IMR-90 (cell line): ENCODE results near the gene CD209. TPM values are rescaled to one million over a fixed set of nuclear protein-coding genes. Genes with fewer than 3 reads are reported as not detected.
"Not testable (repeated sequence)": the region's sequence is repeated elsewhere in the genome, so short reads cannot be mapped to it uniquely, and the experiment has no call there.

ENCODE experiments used
- ATAC-seq: fragments of 200-7000 bp; cut with Tn5 transposase; 2 replicates; pipeline ENCODE4 v1.9.1; 2020; ENCODE audit warnings: low read depth, mild to moderate bottlenecking, moderate library complexity
- BruUV-seq: library from RNA; stranded (reverse); fragments of 400-500 nt; replicated peaks from 2 replicates; lab custom pipeline; 2021; lab: Mats Ljungman, UMichigan
- CTCF ChIA-PET: fragments of 300-600 bp; formaldehyde crosslinking; extraction: SDS; loops from one replicate; lab custom pipeline; 2021; ENCODE audit warnings: antibody characterized with exemption; lab: Yijun Ruan, JAX
- POLR2A ChIA-PET: fragments of 300-600 bp; sonication (Branson Sonifier 250); formaldehyde crosslinking; loops from one replicate; lab custom pipeline; 2022; ENCODE audit warnings: antibody characterized with exemption; ENCODE audit not compliant: unreplicated experiment; lab: Charles Lee
- DNase-seq: peaks from one replicate; pipeline ENCODE4 v3.0.0; 2013
- H2AFZ ChIP-seq: replicated peaks from 2 replicates; pipeline ENCODE3; 2013; ENCODE audit warnings: low read length, mild to moderate bottlenecking; ENCODE audit not compliant: poor library complexity
- H2AK5ac ChIP-seq: 2 replicates; pipeline ENCODE4 v1.6.1; 2013; ENCODE audit warnings: low read depth, low read length, inconsistent platforms
- H2AK9ac ChIP-seq: replicated peaks from 2 replicates; pipeline ENCODE3; 2013; ENCODE audit warnings: mild to moderate bottlenecking, low read depth, low read length, moderate library complexity; ENCODE audit not compliant: poor library complexity
- H2BK120ac ChIP-seq: 2 replicates; pipeline ENCODE4 v1.6.1; 2013; ENCODE audit warnings: low read depth, low read length, inconsistent platforms
- H2BK15ac ChIP-seq: 3 replicates; pipeline ENCODE4 v1.6.1; 2013; ENCODE audit warnings: low read depth, low read length, inconsistent platforms
- H2BK20ac ChIP-seq: 2 replicates; pipeline ENCODE4 v1.6.1; 2013; ENCODE audit warnings: low read depth, mild to moderate bottlenecking, inconsistent platforms, low read length, moderate library complexity
- H2BK5ac ChIP-seq: 2 replicates; pipeline ENCODE4 v1.6.1; 2013; ENCODE audit warnings: mild to moderate bottlenecking, low read depth, low read length, inconsistent platforms; ENCODE audit not compliant: poor library complexity, severe bottlenecking
- H3K14ac ChIP-seq: replicated peaks from 2 replicates; pipeline ENCODE4 v1.6.1; 2013; ENCODE audit warnings: low read depth, low read length, inconsistent platforms
- H3K18ac ChIP-seq: 2 replicates; pipeline ENCODE4 v1.6.1; 2013; ENCODE audit warnings: low read depth, low read length, control low read depth
- H3K23ac ChIP-seq: 2 replicates; pipeline ENCODE4 v1.6.1; 2013; ENCODE audit warnings: low read depth, low read length, inconsistent platforms
- H3K27ac ChIP-seq: 2 replicates; pipeline ENCODE4 v1.5.1; 2013; ENCODE audit warnings: mild to moderate bottlenecking, control low read depth, low read length; ENCODE audit not compliant: insufficient read depth
- H3K27me3 ChIP-seq: 2 replicates; pipeline ENCODE4 v1.6.1; 2013; ENCODE audit warnings: low read length; ENCODE audit not compliant: control insufficient read depth, insufficient read depth
- H3K36me3 ChIP-seq: 2 replicates; pipeline ENCODE4 v1.6.1; 2013; ENCODE audit warnings: low read length, mixed read lengths; ENCODE audit not compliant: control insufficient read depth, insufficient read depth
- H3K4ac ChIP-seq: 2 replicates; pipeline ENCODE4 v1.6.1; 2013; ENCODE audit warnings: low read depth, low read length, inconsistent platforms
- H3K4me1 ChIP-seq: 2 replicates; pipeline ENCODE4 v1.6.1; 2013; ENCODE audit warnings: low read length, mixed read lengths; ENCODE audit not compliant: control insufficient read depth, insufficient read depth
- H3K4me2 ChIP-seq: 2 replicates; pipeline ENCODE4 v1.6.1; 2013; ENCODE audit warnings: low read depth, mild to moderate bottlenecking, control low read depth, low read length, moderate library complexity
- H3K4me3 ChIP-seq: 2 replicates; pipeline ENCODE4 v1.5.1; 2013; ENCODE audit warnings: low read depth, mild to moderate bottlenecking, control low read depth, low read length, moderate library complexity; ENCODE audit not compliant: insufficient read depth
- H3K56ac ChIP-seq: 2 replicates; pipeline ENCODE4 v1.6.1; 2013; ENCODE audit warnings: low read length, inconsistent platforms; ENCODE audit not compliant: insufficient read depth; ENCODE audit errors: extremely low read depth
- H3K79me1 ChIP-seq, 2 experiments: 2 replicates each; pipeline ENCODE4 v1.6.1; 2013; ENCODE audit warnings: low read length in 2 of 2, inconsistent platforms in 1 of 2, low read depth in 1 of 2
- H3K9ac ChIP-seq: 2 replicates; pipeline ENCODE4 v1.6.1; 2013; ENCODE audit warnings: low read depth, low read length, control low read depth
- H3K9me1 ChIP-seq: 2 replicates; pipeline ENCODE4 v1.6.1; 2013; ENCODE audit warnings: low read length, inconsistent platforms; ENCODE audit not compliant: insufficient read depth
- H3K9me3 ChIP-seq: 2 replicates; pipeline ENCODE4 v1.6.1; 2013; ENCODE audit warnings: low read length; ENCODE audit not compliant: control insufficient read depth, insufficient read depth
- H4K20me1 ChIP-seq: 2 replicates; pipeline ENCODE4 v1.6.1; 2013; ENCODE audit warnings: low read length, inconsistent platforms; ENCODE audit not compliant: insufficient read depth
- H4K5ac ChIP-seq: 2 replicates; pipeline ENCODE4 v1.6.1; 2013; ENCODE audit warnings: mild to moderate bottlenecking, low read depth, low read length, control low read depth
- H4K8ac ChIP-seq, 2 experiments: 2 replicates each; pipeline ENCODE4 v1.6.1; 2013; ENCODE audit warnings: low read depth in 2 of 2, low read length in 2 of 2, control low read depth in 1 of 2, inconsistent platforms in 1 of 2
- H4K91ac ChIP-seq: 2 replicates; pipeline ENCODE4 v1.6.1; 2013; ENCODE audit warnings: low read depth, low read length, inconsistent platforms; ENCODE audit not compliant: insufficient read depth
- WGBS, 2 experiments: methylation state at CpG; one replicate each; pipeline versions ENCODE4 v1.1.5 to v1.1.7; 2013; ENCODE audit warnings: missing lambda C conversion rate in 2 of 2; ENCODE audit not compliant: insufficient read length in 1 of 2; ENCODE audit errors: extremely low coverage in 2 of 2; 5-methylcytosine and 5-hydroxymethylcytosine counted together
- dilution Hi-C: fragments of 300-500 bp; cut with HindIII; formaldehyde crosslinking; loops from one replicate; pipeline ENCODE4 v1.14.3; 2018; ENCODE audit warnings: low sequenced_read_pairs; ENCODE audit not compliant: unreplicated experiment
- in situ Hi-C: fragments of 300-500 bp; cut with MboI; formaldehyde crosslinking; loops from 3 replicates; pipeline ENCODE4 v1.14.3; 2019; ENCODE audit warnings: low sequenced_read_pairs, inconsistent platforms, mixed read lengths
- intact Hi-C: fragments of 100-400 bp; cut with micrococcal nuclease; formaldehyde crosslinking; loops from 2 replicates; pipeline ENCODE4 v1.10.0; 2022
- polyA plus RNA-seq, 3 experiments: library from polyadenylated mRNA; depleted of rRNA; stranded (reverse); fragments of >200 nt; gene quantifications; 2 replicates each; pipeline ENCODE4 v1.2.3, GENCODE V29; 2012; ENCODE audit warnings: low replicate concordance in 1 of 3
- total RNA-seq: library from RNA; depleted of rRNA; stranded (reverse); fragments of >200 nt; gene quantifications from 2 replicates; pipeline ENCODE4 v1.2.3, GENCODE V29; 2012

The CD209 gene
- total and polyA plus RNA-seq, 2 of the 4 experiments (the other 2 are of a cell fraction): not detected

DNA sequence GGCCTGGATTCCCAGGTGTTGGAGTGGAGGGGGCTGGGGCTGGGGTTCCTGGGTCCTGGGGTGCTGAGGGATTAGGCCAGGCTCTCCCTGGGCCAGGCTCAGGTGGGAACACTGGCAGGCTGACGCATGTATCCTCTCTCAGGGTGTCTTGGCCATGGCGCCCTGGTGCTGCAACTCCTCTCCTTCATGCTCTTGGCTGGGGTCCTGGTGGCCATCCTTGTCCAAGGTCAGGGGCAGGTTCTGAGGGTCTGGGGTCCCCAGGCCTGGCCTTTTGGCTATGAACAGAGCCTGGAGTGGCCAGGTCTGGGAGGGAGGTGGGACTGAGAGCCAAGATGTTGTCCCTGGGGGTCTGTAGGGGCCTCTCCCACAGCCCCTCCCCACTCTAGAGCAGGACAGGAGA, 17.7 kb upstream of the CD209 start:
- H3K4me2 ChIP-seq, POLR2A ChIA-PET, CTCF ChIA-PET, H3K18ac ChIP-seq, H4K91ac ChIP-seq, H3K36me3 ChIP-seq, H2AK5ac ChIP-seq, H3K4ac ChIP-seq, H3K9me1 ChIP-seq, H3K79me1 ChIP-seq, H2AK9ac ChIP-seq, H3K9me3 ChIP-seq, H3K14ac ChIP-seq, H3K23ac ChIP-seq, H2BK20ac ChIP-seq, H2BK120ac ChIP-seq, H2BK15ac ChIP-seq, H4K5ac ChIP-seq, BruUV-seq, DNase-seq, in situ Hi-C loops, H4K20me1 ChIP-seq, H3K27me3 ChIP-seq, dilution Hi-C loops, H3K27ac ChIP-seq, H2AFZ ChIP-seq, H3K4me3 ChIP-seq, H3K4me1 ChIP-seq, ATAC-seq, H3K56ac ChIP-seq, H2BK5ac ChIP-seq, H4K8ac ChIP-seq, H3K9ac ChIP-seq, intact Hi-C loops: not testable (repeated sequence)
- WGBS, 2 experiments: 100% methylated on average over 1 of the region's 2 CpGs; no CpG with 5 or more reads in 1 of the 2 experiments

DNA sequence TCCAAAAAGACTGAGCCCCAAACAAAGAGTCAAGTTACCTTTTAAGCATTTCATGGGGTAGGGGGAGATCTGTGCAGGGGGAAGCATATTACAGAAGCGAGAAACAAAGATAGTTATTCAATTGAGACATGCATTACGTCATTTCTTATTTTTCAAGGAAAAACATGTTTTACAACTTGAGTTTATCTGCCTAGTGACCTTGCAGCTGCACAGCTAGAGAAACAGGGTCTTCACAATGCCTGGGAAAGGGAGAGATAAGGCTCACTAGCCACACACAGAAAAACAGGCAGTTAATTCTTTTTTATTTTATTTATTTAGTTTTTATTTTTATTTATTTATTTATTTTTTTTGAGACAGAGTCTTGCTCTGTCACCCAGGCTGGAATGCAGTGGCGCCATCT, 16.8 kb upstream of the CD209 start:
- H3K27me3 ChIP-seq, H2AK5ac ChIP-seq, H3K14ac ChIP-seq, H4K20me1 ChIP-seq, dilution Hi-C loops, H2BK5ac ChIP-seq, in situ Hi-C loops, CTCF ChIA-PET, BruUV-seq, H4K91ac ChIP-seq, DNase-seq, H3K18ac ChIP-seq, H3K56ac ChIP-seq, H3K4ac ChIP-seq, H4K5ac ChIP-seq, H3K9me1 ChIP-seq, H3K36me3 ChIP-seq, H2AFZ ChIP-seq, H3K4me2 ChIP-seq, H2BK20ac ChIP-seq, intact Hi-C loops, H3K9ac ChIP-seq, H2AK9ac ChIP-seq, H3K27ac ChIP-seq, ATAC-seq, H3K9me3 ChIP-seq, H2BK15ac ChIP-seq, H3K4me3 ChIP-seq, H4K8ac ChIP-seq, POLR2A ChIA-PET, H2BK120ac ChIP-seq, H3K79me1 ChIP-seq, H3K4me1 ChIP-seq, H3K23ac ChIP-seq: not testable (repeated sequence)
- WGBS, 2 experiments: no CpG with 5 or more reads among the region's 3 CpGs
